Activated naive CD8-positive, alpha-beta T cell treated with anti-CD3 and anti-CD28 coated beads, Interleukin-2, amount 10 ng/mL, durations not matched to agents 7 days and 5 days (primary cell): ENCODE measurements around the gene AUH. TPM values are rescaled to one million over a fixed set of nuclear protein-coding genes. Genes with fewer than 3 reads are reported as not detected.

ENCODE experiments used
- ATAC-seq: fragments of 150-1000 bp; cut with Tn5 transposase; one replicate; pipeline ENCODE4 v1.10.0; 2021; ENCODE audit warnings: low read depth, moderate library complexity
- POLR2A ChIA-PET: fragments of 350-600 bp; sonication (Branson Sonifier 250); formaldehyde crosslinking; loops from one replicate; lab custom pipeline; 2021; ENCODE audit warnings: antibody characterized with exemption; lab: Charles Lee
- DNase-seq: peaks from one replicate; pipeline ENCODE4 v3.0.0; 2021
- H3K27ac Mint-ChIP-seq: one replicate; pipeline ENCODE4 v1.8.0; 2022; ENCODE audit warnings: mild to moderate bottlenecking, mixed read lengths
- H3K27me3 Mint-ChIP-seq: one replicate; pipeline ENCODE4 v1.8.0; 2022; ENCODE audit warnings: mild to moderate bottlenecking, moderate library complexity, mixed read lengths
- H3K36me3 Mint-ChIP-seq: one replicate; pipeline ENCODE4 v1.8.0; 2021; ENCODE audit warnings: mild to moderate bottlenecking, mixed read lengths
- H3K4me1 Mint-ChIP-seq: one replicate; pipeline ENCODE4 v1.8.0; 2021; ENCODE audit warnings: mixed read lengths
- H3K4me3 Mint-ChIP-seq: one replicate; pipeline ENCODE4 v1.8.0; 2022; ENCODE audit warnings: mild to moderate bottlenecking, moderate library complexity, mixed read lengths
- H3K9me3 Mint-ChIP-seq: one replicate; pipeline ENCODE4 v1.8.0; 2021; ENCODE audit warnings: mixed read lengths
- total RNA-seq, 2 experiments: library from RNA; stranded (reverse); gene quantifications; one replicate each; pipeline ENCODE4 v1.2.3, GENCODE V29; 2021

The AUH gene
- total RNA-seq, 2 experiments from 2014 or later, result 15.8 to 17.2 TPM

GRCh38 chr9:91364702-91365101 is 3.0 kb upstream of the AUH start:
- Mint-ChIP-seq H3K27me3 (no peaks in the 10 kb centered on the region), H3K4me3 (no peak overlapping the region)
- POLR2A ChIA-PET, result no interaction called here

DNA sequence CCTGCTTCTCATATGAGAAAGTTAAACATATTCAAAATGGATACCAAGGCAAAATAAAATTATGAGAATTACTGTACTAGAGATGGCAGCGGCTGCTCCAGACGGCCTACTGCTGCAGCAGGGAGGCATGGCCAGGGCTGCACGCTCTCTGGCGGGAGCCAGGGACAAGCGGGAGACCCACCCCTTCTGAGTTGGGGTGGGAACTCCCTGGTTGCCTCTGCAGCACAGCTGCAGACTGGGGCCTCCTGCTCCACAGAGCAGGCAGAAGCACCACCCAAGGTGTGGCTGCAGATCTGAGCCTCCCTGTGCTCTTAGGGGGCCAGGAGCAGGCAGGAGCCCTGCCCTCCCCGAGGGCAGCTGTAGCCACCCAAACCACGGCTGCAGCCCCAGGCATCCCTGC is 2.3 kb upstream of the AUH start:
- ATAC-seq (no peak), DNase-seq (no peak)
- H3K27ac Mint-ChIP-seq, result no peak overlapping the region
- no peak overlapping the region for H3K4me3 Mint-ChIP-seq
- peaks cover 2% of the 10 kb centered on the region for H3K9me3 Mint-ChIP-seq
- peaks cover 7% of the 10 kb centered on the region for H3K36me3 Mint-ChIP-seq
- H3K4me1 Mint-ChIP-seq, result peaks cover 23% of the 10 kb centered on the region
- H3K27me3 Mint-ChIP-seq, result no peaks in the 10 kb centered on the region
- POLR2A ChIA-PET, result no interaction called here

More at GRCh38 chr9:91364702-91365101, 3.0 kb upstream of the AUH start:
- Mint-ChIP-seq H3K36me3 (peaks cover 7% of the 10 kb centered on the region), H3K9me3 (peaks cover 2% of the 10 kb centered on the region), H3K4me1 (peaks cover 16% of the 10 kb centered on the region), H3K27ac (no peak overlapping the region)
- DNase-seq (no peak), ATAC-seq (no peak)

GRCh38 chr9:91362051-91362611 is 413 bp upstream of the AUH start:
- peak overlapping the region; percentile 84 for H3K27ac Mint-ChIP-seq
- peaks cover 33% of the 10 kb centered on the region for H3K4me1 Mint-ChIP-seq
- no peak for DNase-seq
- POLR2A ChIA-PET, result interaction anchor here (0.7 to 2.0 kb wide), 2 partner anchors 31 to 62 kb away, joined by 3 to 6 read pairs; partner anchors contain the start of gene NFIL3
- peaks cover 2% of the 10 kb centered on the region for H3K9me3 Mint-ChIP-seq
- no peaks in the 10 kb centered on the region for H3K27me3 Mint-ChIP-seq
- peak overlapping the region; percentile 85 for H3K4me3 Mint-ChIP-seq
- peaks cover 9% of the 10 kb centered on the region for H3K36me3 Mint-ChIP-seq
- ATAC-seq, result peak; percentile 8

GRCh38 chr9:91360551-91361290 is 997 bp downstream of the AUH start:
- POLR2A ChIA-PET, result interaction anchor here (1.2 to 2.0 kb wide), 2 partner anchors 63 to 210 kb away, joined by 3 to 6 read pairs; partner anchors contain the start of gene NFIL3
- Mint-ChIP-seq H3K27me3 (no peaks in the 10 kb centered on the region), H3K4me3 (peak overlapping the region; percentile 96), H3K9me3 (peaks cover 2% of the 10 kb centered on the region), H3K36me3 (peaks cover 14% of the 10 kb centered on the region), H3K4me1 (peaks cover 37% of the 10 kb centered on the region), H3K27ac (peak overlapping the region; percentile 94)
- ATAC-seq (no peak), DNase-seq (no peak)

DNA sequence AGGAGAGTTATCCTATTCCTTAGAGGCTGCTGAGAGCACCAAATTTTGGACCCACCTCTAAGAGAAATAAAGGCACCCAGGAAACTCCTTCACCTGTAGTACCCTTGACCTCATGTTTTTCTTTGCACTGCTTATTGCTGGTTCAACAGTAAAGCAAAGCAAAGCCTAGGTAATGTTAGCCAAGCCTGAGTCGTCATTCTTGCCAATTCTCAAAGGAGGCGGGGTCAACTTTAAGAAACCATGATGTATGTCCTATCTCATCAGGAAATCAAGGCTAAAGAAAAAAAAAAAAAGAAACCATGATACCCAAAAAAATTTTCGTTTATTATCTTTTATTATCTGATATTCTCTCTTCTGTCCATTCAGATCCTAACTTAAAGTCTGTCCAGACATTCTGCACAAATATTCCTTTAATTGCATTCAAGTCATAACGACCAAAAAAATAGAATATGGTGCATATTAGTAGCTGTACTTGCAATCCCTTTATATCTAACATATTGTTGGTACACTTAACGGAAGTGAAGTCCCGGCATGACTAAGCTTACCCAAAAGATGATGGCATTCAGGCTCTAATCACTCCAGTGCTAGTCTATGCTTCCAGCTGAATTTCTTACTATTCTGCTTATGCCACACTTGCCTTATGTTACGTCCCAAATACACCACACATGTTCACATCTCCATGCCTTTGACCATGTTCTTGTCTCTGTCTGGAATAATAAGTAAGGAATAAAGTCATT is 1.8 kb downstream of the AUH start:
- H3K9me3 Mint-ChIP-seq, result peaks cover 2% of the 10 kb centered on the region
- ATAC-seq (no peak), DNase-seq (no peak)
- H3K4me1 Mint-ChIP-seq, result peaks cover 37% of the 10 kb centered on the region
- H3K27ac Mint-ChIP-seq, result peak overlapping the region; percentile 14
- H3K27me3 Mint-ChIP-seq, result no peaks in the 10 kb centered on the region
- peaks cover 14% of the 10 kb centered on the region for H3K36me3 Mint-ChIP-seq
- POLR2A ChIA-PET, result interaction anchor here (1.0 to 1.5 kb wide), 2 partner anchors 9 to 13 kb away, joined by 4 to 5 read pairs; no protein-coding TSS in a partner anchor
- peak overlapping the region; percentile 96 for H3K4me3 Mint-ChIP-seq

GRCh38 chr9:91359083-91359482 is 2.6 kb downstream of the AUH start:
- POLR2A ChIA-PET, result interaction anchor here (0.6 to 1.5 kb wide), 3 partner anchors 8 to 13 kb away, joined by 3 to 5 read pairs (median 4); no protein-coding TSS in a partner anchor
- H3K9me3 Mint-ChIP-seq, result peaks cover 2% of the 10 kb centered on the region
- H3K27ac Mint-ChIP-seq, result peak overlapping the region; percentile 34
- H3K36me3 Mint-ChIP-seq, result peaks cover 18% of the 10 kb centered on the region
- ATAC-seq, result no peak
- no peak for DNase-seq
- H3K4me1 Mint-ChIP-seq, result peaks cover 39% of the 10 kb centered on the region
- peak overlapping the region; percentile 96 for H3K4me3 Mint-ChIP-seq
- H3K27me3 Mint-ChIP-seq, result no peaks in the 10 kb centered on the region

GRCh38 chr9:91354881-91355280 is 6.8 kb downstream of the AUH start:
- DNase-seq (no peak), ATAC-seq (no peak)
- no peak overlapping the region for H3K4me3 Mint-ChIP-seq
- H3K4me1 Mint-ChIP-seq, result peaks cover 24% of the 10 kb centered on the region
- peaks cover 15% of the 10 kb centered on the region for H3K36me3 Mint-ChIP-seq
- H3K27me3 Mint-ChIP-seq, result no peaks in the 10 kb centered on the region
- no peak overlapping the region for H3K27ac Mint-ChIP-seq
- POLR2A ChIA-PET, result no interaction called here
- no peaks in the 10 kb centered on the region for H3K9me3 Mint-ChIP-seq

DNA sequence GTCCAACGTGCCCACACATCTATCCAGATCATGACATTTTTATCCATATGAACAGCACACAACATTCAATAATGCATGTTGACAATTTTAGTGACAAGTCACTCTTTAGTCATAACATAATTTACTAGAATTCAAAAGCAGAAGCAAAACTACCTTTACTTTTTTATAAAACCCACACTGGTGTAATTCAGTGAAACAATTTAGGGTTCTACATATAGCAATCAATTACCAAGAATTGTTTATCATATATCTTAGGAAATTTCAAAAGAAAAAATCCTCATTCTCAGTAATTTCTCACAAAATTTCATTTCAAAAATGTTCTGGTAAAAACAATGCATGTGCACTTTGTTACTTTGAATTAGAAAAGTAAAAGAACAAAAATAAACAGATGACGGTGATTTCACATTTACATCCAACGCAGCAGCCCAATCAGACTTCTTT is 12.6 kb downstream of the AUH start:
- Mint-ChIP-seq H3K4me1 (peaks cover 9% of the 10 kb centered on the region), H3K27me3 (no peaks in the 10 kb centered on the region), H3K36me3 (peaks cover 15% of the 10 kb centered on the region), H3K27ac (no peak overlapping the region), H3K9me3 (no peaks in the 10 kb centered on the region), H3K4me3 (no peak overlapping the region)
- POLR2A ChIA-PET, result no interaction called here
- ATAC-seq (no peak), DNase-seq (no peak)

DNA sequence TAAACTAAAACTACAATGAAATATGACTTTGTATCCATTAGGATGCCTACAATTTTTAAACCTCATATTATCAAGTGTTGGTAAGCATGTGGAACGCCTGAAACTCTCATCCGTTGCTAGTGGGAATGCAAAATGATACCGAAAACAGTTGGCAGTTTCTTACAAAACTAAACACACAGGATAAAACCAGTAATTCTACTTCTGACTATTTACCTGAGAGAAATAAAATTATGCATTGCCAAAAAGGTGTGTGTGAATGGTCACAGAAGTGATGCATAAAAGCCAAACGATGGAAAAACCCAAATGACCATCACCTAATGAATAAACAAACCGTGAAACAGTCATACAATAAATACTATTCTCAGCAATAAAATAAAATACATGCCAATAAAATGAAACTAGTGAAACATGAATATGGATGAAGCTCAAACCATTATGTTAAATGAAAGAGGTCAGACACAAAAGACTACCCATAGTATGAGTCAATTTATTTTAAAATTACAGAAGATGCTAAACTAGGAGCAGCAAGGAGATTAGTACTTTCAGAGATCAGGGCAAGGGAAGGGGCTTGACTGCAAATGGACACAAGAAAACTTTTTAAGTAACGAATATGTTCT is 13.4 kb downstream of the AUH start:
- Mint-ChIP-seq H3K4me3 (no peak overlapping the region), H3K9me3 (no peaks in the 10 kb centered on the region), H3K36me3 (peaks cover 21% of the 10 kb centered on the region), H3K4me1 (peaks cover 9% of the 10 kb centered on the region), H3K27me3 (no peaks in the 10 kb centered on the region), H3K27ac (no peak overlapping the region)
- POLR2A ChIA-PET, result no interaction called here
- no peak for DNase-seq
- ATAC-seq, result no peak

- no peaks in the 10 kb centered on the region for H3K27me3 Mint-ChIP-seq
- ATAC-seq (no peak), DNase-seq (no peak)
- peaks cover 9% of the 10 kb centered on the region for H3K4me1 Mint-ChIP-seq
- peaks cover 2% of the 10 kb centered on the region for H3K9me3 Mint-ChIP-seq
- H3K36me3 Mint-ChIP-seq, result peaks cover 26% of the 10 kb centered on the region
- no peak overlapping the region for H3K27ac Mint-ChIP-seq
- H3K4me3 Mint-ChIP-seq, result no peak overlapping the region
- POLR2A ChIA-PET, result interaction anchor here (0.7 kb wide), 1 partner anchor 12 kb away, joined by 5 read pairs; no protein-coding TSS in a partner anchor
Observed at GRCh38 chr9:91347377-91347776, 14.3 kb downstream of the AUH start.

DNA sequence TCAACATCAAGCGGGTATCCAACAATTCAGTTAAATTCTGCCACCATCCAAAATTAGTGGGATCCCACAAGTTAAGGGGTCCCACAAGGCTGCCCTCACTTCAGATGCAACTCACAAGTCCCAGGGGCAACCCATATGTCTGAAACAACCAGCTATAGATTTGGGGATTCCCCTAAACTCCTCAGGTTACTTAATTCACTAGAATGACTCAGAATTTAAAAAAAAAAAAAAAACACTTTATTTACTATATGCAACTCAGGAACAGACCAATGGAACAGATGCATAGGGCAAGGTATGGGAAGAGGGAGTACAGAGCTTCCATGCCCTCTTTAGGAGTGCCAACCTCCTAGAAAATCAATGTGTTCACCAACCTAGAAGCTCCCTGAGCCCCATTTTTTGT is 15.1 kb downstream of the AUH start:
- H3K4me1 Mint-ChIP-seq, result peaks cover 11% of the 10 kb centered on the region
- POLR2A ChIA-PET, result interaction anchor here (0.7 kb wide), 1 partner anchor 13 kb away, joined by 5 read pairs; no protein-coding TSS in a partner anchor

GRCh38 chr9:91345978-91346377 is 15.7 kb downstream of the AUH start:
- DNase-seq (no peak), ATAC-seq (no peak)
- H3K4me1 Mint-ChIP-seq, result peaks cover 17% of the 10 kb centered on the region
- H3K27me3 Mint-ChIP-seq, result no peaks in the 10 kb centered on the region
- H3K4me3 Mint-ChIP-seq, result no peak overlapping the region
- POLR2A ChIA-PET, result no interaction called here
- peaks cover 40% of the 10 kb centered on the region for H3K36me3 Mint-ChIP-seq
- no peak overlapping the region for H3K27ac Mint-ChIP-seq
- H3K9me3 Mint-ChIP-seq, result peaks cover 4% of the 10 kb centered on the region

More for the DNA sequence above, 15.1 kb downstream of the AUH start:
- Mint-ChIP-seq H3K36me3 (peaks cover 33% of the 10 kb centered on the region), H3K27ac (no peak overlapping the region), H3K27me3 (no peaks in the 10 kb centered on the region), H3K9me3 (peaks cover 4% of the 10 kb centered on the region), H3K4me3 (no peak overlapping the region)
- no peak for ATAC-seq
- no peak for DNase-seq

DNA sequence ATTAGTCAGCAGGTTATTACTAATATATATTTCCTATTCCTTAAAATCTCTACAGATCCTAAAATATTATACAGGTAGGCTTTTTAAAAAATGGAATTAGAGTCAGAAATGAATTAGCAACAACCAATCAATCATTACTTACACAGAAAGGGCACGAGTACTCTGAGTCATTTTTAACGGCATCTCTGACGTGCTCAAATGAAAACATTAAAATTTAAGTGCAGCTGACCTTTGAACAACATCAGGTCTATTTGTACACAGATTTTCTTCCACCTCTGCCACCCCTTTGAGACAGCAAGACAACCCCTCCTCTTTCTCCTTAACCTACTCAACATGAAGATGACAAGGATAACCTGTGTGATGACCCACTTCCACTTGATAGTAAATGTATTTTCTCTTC is 19.1 kb downstream of the AUH start:
- Mint-ChIP-seq H3K4me3 (no peak overlapping the region), H3K4me1 (peaks cover 15% of the 10 kb centered on the region), H3K27me3 (no peaks in the 10 kb centered on the region), H3K36me3 (peaks cover 61% of the 10 kb centered on the region), H3K9me3 (peaks cover 4% of the 10 kb centered on the region), H3K27ac (no peak overlapping the region)
- ATAC-seq, result no peak
- no peak for DNase-seq
- POLR2A ChIA-PET, result interaction anchor here (0.9 kb wide), 1 partner anchor 156 kb away, joined by 3 read pairs; no protein-coding TSS in a partner anchor
